CD4-positive, CD25-positive, alpha-beta regulatory T cell (primary cell): ENCODE results near the gene HPCAL1. TPM values are rescaled to one million over a fixed set of nuclear protein-coding genes. Genes with fewer than 3 reads are reported as not detected.

ENCODE experiments used
- ATAC-seq, 2 donors: fragments of 150-1000 bp; cut with Tn5 transposase; one replicate each; pipeline ENCODE4 v1.10.0; 2021; ENCODE audit warnings: low read depth in 2 of 2, moderate number of reproducible peaks in 2 of 2, moderate library complexity in 1 of 2
- DNase-seq, 3 donors: peaks; one replicate each; pipeline versions ENCODE4 v3.0.0 to v3.0.0-alpha.2; 2012 to 2022; ENCODE audit warnings: mixed read lengths in 1 of 3
- H3K27ac ChIP-seq: one replicate; pipeline ENCODE4 v1.7.0; 2013; ENCODE audit warnings: mild to moderate bottlenecking, low read length; ENCODE audit not compliant: insufficient read depth, poor library complexity, severe bottlenecking
- H3K27me3 ChIP-seq: one replicate; pipeline ENCODE4 v1.7.0; 2013; ENCODE audit warnings: low read length; ENCODE audit not compliant: control insufficient read depth, insufficient read depth
- H3K36me3 ChIP-seq: one replicate; pipeline ENCODE4 v1.7.0; 2013; ENCODE audit warnings: mild to moderate bottlenecking, low read length, moderate library complexity; ENCODE audit not compliant: control insufficient read depth, insufficient read depth
- H3K4me1 ChIP-seq: 2 replicates; pipeline ENCODE4 v1.7.0; 2013; ENCODE audit warnings: mild to moderate bottlenecking, low read length; ENCODE audit not compliant: insufficient read depth, control insufficient read depth, poor library complexity, severe bottlenecking
- H3K4me3 ChIP-seq: one replicate; pipeline ENCODE4 v1.7.0; 2013; ENCODE audit warnings: low read depth, mild to moderate bottlenecking, low read length, moderate library complexity
- H3K9me3 ChIP-seq, 2 experiments: 1 replicate in 1 of 2; 2 replicates in 1 of 2; pipeline ENCODE4 v1.7.0; 2013; ENCODE audit warnings: low read length in 2 of 2, mild to moderate bottlenecking in 1 of 2, moderate library complexity in 1 of 2; ENCODE audit not compliant: control insufficient read depth in 2 of 2
- H3K27ac Mint-ChIP-seq, 3 donors: one replicate each; pipeline ENCODE4 v1.8.0; 2020 to 2022; ENCODE audit warnings: mild to moderate bottlenecking in 3 of 3, mixed read lengths in 3 of 3, moderate library complexity in 2 of 3
- H3K27me3 Mint-ChIP-seq: one replicate; pipeline ENCODE4 v1.8.0; 2022; ENCODE audit warnings: mild to moderate bottlenecking, mixed read lengths
- H3K36me3 Mint-ChIP-seq: one replicate; pipeline ENCODE4 v1.8.0; 2020; ENCODE audit warnings: mixed read lengths
- H3K4me1 Mint-ChIP-seq, 4 donors: one replicate each; pipeline ENCODE4 v1.8.0; 2020 to 2022; ENCODE audit warnings: mixed read lengths in 4 of 4, mild to moderate bottlenecking in 1 of 4
- H3K4me3 Mint-ChIP-seq, 4 donors: one replicate each; pipeline ENCODE4 v1.8.0; 2020 to 2022; ENCODE audit warnings: mild to moderate bottlenecking in 4 of 4, mixed read lengths in 4 of 4, moderate library complexity in 3 of 4
- H3K9me3 Mint-ChIP-seq, 7 donors: one replicate each; pipeline ENCODE4 v1.8.0; 2020 to 2022; ENCODE audit warnings: mixed read lengths in 7 of 7, mild to moderate bottlenecking in 3 of 7, moderate library complexity in 2 of 7
- polyA plus RNA-seq, 4 donors: library from polyadenylated mRNA; unstranded; fragments of 300-500 nt; fragmentation: Illumina TruSeq; gene quantifications; one replicate each; pipeline ENCODE4 v1.2.3, GENCODE V29; 2021
- total RNA-seq: library from RNA; stranded (reverse); gene quantifications from one replicate; pipeline ENCODE4 v1.2.3, GENCODE V29; 2022

Gene HPCAL1
- total and polyA plus RNA-seq, 5 donors from 2014 or later, result 33.8 to 95.6 (median 84.8) TPM

DNA sequence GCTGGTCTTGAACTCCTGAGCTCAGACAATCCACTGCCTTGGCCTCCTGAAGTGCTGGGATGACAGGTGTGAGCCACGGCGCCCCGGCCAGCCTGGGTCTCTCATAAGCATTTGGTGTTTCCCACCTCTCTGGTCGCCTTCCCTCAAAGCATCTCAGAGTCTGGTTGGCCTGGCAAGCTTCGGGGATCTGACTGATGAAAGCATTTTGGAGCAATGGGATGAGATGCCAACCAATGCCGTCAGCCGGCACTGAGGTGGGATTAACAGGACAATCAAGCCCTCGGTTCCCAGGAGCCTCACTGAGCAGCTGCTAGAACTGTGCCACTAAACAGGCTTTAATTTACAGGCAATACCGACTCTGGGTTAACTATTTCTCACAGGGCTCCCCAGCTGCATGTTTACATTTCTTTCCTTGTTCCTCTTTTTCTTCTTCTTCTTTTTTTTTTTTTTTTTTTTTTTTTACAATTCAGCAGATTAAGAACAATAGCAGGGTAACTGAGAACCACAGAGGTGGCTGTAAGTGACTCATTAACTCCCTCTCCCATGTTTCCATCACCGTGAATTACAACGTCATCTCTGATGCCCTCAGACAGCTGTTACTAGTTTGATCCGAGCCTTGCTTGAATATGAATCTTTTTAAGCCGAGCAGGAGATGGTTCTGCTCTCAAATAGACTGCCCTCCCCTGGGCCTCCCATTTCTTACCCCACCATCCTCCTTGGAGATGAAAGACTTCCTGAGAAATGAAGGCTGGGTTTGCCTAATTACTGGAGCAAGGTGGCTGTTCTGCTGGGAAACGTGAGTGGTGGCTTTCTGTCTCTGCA, 107.5 kb downstream of the HPCAL1 start:
- peak overlapping the region in 1 of 4 donors; percentile 58 for H3K4me3 Mint-ChIP-seq
- no peaks in the 10 kb centered on the region for H3K9me3 Mint-ChIP-seq
- peaks cover 9% of the 10 kb centered on the region for H3K36me3 ChIP-seq
- no peak for DNase-seq
- H3K27me3 ChIP-seq, result no peaks in the 10 kb centered on the region
- no peak overlapping the region for H3K4me3 ChIP-seq
- H3K27me3 Mint-ChIP-seq, result no peaks in the 10 kb centered on the region
- H3K36me3 Mint-ChIP-seq, result peaks cover 5% of the 10 kb centered on the region
- H3K27ac Mint-ChIP-seq, result no peak overlapping the region
- no peaks in the 10 kb centered on the region for H3K9me3 ChIP-seq
- peaks cover 30% of the 10 kb centered on the region for H3K4me1 ChIP-seq
- H3K4me1 Mint-ChIP-seq, result peaks cover 10 to 34% (median 23%) of the 10 kb centered on the region in 4 donors
- ATAC-seq, result no peak
- no peak overlapping the region for H3K27ac ChIP-seq

DNA sequence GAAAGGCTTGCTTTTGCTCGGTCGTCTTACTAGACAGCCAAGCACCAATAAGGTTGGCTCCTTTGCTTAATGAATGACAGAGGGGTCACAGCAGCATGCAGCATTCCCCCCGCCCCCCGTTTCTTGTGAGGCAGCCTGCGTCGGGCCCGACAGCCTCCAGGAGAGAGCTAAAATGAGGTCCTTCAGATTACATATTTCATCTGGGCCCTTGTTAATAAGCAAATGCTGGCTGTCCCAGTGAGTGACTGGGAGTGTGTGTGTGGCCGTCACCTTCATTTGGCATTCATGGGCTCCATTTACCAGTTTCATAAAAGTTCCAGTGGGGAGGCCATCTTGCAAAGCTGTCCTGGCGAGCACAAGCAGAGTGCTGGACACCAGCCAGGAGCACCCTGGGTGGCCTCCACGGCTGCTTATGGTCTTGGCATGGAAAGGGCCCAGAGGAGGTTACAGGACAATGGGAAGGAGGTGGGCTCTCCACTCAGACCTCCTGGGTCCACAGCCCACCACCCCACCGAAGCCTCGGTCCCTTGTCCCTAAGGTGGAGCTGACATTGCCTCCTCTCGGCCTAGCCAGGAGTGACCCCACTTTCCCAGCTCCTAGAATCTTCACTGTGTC, 108.2 kb downstream of the HPCAL1 start:
- Mint-ChIP-seq H3K4me3 (no peak overlapping the region), H3K9me3 (no peaks in the 10 kb centered on the region)
- ATAC-seq, result no peak

DNA sequence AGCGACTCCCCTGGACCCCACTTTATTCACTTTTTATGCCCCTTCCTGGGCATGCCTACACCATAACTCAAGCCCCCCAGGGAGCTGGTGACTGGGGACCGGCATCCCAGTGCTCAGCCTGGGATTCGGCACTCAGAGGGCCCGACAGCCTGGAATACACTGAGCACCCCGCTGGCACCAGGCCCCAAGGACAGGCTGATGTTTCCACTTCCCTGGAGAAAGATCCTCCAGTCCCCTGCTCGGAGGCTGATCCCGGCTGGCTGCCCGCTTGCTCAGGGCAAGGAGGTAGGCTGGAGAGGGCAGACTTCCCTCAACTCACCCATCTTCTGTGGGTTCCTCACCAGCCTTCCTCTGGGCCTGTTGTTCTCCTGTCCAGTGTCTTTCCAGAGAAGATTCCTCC, 108.9 kb downstream of the HPCAL1 start:
- DNase-seq, result no peak
- Histone ChIP-seq H3K27me3 (no peaks in the 10 kb centered on the region), H3K9me3 (no peaks in the 10 kb centered on the region), H3K36me3 (peaks cover 9% of the 10 kb centered on the region), H3K27ac (no peak overlapping the region), H3K4me3 (no peak overlapping the region), H3K4me1 (peaks cover 30% of the 10 kb centered on the region)
- Mint-ChIP-seq H3K9me3 (no peaks in the 10 kb centered on the region), H3K4me3 (no peak overlapping the region), H3K27ac (no peak overlapping the region), H3K36me3 (peaks cover 5% of the 10 kb centered on the region), H3K27me3 (no peaks in the 10 kb centered on the region), H3K4me1 (peaks cover 10 to 35% (median 23%) of the 10 kb centered on the region in 4 donors)
- no peak for ATAC-seq

More for the DNA sequence above, 108.2 kb downstream of the HPCAL1 start:
- Mint-ChIP-seq H3K27ac (no peak overlapping the region), H3K36me3 (peaks cover 5% of the 10 kb centered on the region), H3K4me1 (peaks cover 10 to 34% (median 23%) of the 10 kb centered on the region in 4 donors), H3K27me3 (no peaks in the 10 kb centered on the region)
- Histone ChIP-seq H3K9me3 (no peaks in the 10 kb centered on the region), H3K27me3 (no peaks in the 10 kb centered on the region), H3K27ac (no peak overlapping the region), H3K4me3 (no peak overlapping the region), H3K4me1 (peaks cover 30% of the 10 kb centered on the region), H3K36me3 (peaks cover 9% of the 10 kb centered on the region)
- DNase-seq, result no peak

DNA sequence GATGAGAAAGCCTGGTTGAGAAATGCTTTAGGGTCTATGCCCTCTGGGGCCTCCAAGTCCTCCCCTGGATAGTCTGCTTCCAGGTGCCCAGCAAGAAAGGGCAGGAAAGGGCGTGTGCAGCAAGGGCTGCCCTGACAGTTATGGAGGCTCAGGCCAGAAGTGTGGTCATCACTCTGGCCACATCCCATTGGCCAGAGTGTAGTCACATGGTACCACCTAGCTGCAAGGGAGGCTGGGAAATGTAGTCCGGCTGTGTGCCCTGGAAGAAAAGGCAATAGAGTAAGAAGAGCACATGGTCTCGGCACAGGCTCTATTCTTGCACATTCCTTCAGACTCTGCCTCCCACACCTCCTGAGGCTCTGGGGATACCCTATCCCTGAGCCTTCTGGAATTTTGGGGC, 109.7 kb downstream of the HPCAL1 start:
- no peak for ATAC-seq
- peak in 1 of 3 donors; percentile 39 for DNase-seq

DNA sequence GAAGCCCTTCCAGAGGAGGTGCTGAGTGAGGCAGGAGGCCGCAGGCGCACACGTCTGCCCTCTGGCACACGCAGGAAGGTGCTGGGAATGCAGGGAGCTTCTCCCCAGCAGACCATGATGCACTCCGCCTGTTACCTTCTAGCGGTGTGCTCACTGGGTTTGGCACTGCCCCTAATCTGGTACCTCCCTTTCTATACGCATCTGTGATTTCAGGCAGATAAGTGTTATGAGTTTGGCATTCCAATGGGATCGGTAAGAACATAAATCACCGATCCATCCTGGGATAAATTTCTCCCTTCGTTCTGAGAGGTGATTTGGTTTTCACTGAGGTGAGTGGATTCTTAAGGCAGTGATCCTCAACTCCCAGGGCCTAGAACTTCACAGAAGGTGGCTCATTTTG, 110.8 kb downstream of the HPCAL1 start:
- peaks cover 9% of the 10 kb centered on the region for H3K36me3 ChIP-seq
- Mint-ChIP-seq H3K27ac (no peak overlapping the region), H3K9me3 (no peaks in the 10 kb centered on the region), H3K4me1 (peaks cover 5 to 18% (median 8%) of the 10 kb centered on the region in 4 donors), H3K4me3 (no peak overlapping the region), H3K27me3 (no peaks in the 10 kb centered on the region), H3K36me3 (peaks cover 3% of the 10 kb centered on the region)
- no peak overlapping the region for H3K4me3 ChIP-seq
- no peaks in the 10 kb centered on the region for H3K27me3 ChIP-seq
- DNase-seq, result no peak
- H3K4me1 ChIP-seq, result peaks cover 10% of the 10 kb centered on the region
- no peak overlapping the region for H3K27ac ChIP-seq
- no peaks in the 10 kb centered on the region for H3K9me3 ChIP-seq
- no peak for ATAC-seq

More for the DNA sequence above, 109.7 kb downstream of the HPCAL1 start:
- H3K27ac Mint-ChIP-seq, result no peak overlapping the region
- Histone ChIP-seq H3K36me3 (peaks cover 9% of the 10 kb centered on the region), H3K4me3 (no peak overlapping the region), H3K27ac (no peak overlapping the region), H3K4me1 (peaks cover 22% of the 10 kb centered on the region), H3K27me3 (no peaks in the 10 kb centered on the region), H3K9me3 (no peaks in the 10 kb centered on the region)
- no peak overlapping the region for H3K4me3 Mint-ChIP-seq
- no peaks in the 10 kb centered on the region for H3K27me3 Mint-ChIP-seq
- H3K4me1 Mint-ChIP-seq, result peaks cover 7 to 27% (median 18%) of the 10 kb centered on the region in 4 donors
- H3K36me3 Mint-ChIP-seq, result no peaks in the 10 kb centered on the region
- H3K9me3 Mint-ChIP-seq, result no peaks in the 10 kb centered on the region

DNA sequence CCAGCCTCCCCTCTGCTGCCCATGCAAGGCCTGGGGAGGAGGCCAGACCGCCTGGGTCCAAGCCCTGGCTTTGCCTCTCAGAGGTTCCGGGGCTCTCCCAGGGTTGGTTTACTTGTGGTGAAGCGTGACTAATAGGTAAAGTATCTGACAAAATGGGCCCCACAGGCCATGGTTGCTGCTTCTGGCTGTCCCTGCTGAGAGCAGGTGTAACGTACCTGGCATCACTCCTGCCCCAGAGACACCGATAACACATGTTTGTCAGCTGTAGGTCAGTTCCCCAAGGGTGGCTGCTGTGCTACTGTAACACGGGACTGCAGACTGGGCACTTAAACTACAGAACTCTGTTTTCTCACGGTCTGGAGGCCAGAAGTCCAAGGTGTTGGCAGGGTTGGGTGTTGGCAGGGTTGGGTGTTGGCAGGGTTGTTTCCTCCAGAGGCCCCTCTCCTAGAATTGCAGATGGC, 111.3 kb downstream of the HPCAL1 start:
- H3K4me3 ChIP-seq, result no peak overlapping the region
- H3K9me3 Mint-ChIP-seq, result no peaks in the 10 kb centered on the region
- peaks cover 9% of the 10 kb centered on the region for H3K36me3 ChIP-seq
- ATAC-seq (no peak), DNase-seq (no peak)
- no peaks in the 10 kb centered on the region for H3K27me3 ChIP-seq
- no peak overlapping the region for H3K4me3 Mint-ChIP-seq
- no peak overlapping the region for H3K27ac Mint-ChIP-seq
- peaks cover 5% of the 10 kb centered on the region for H3K4me1 ChIP-seq
- peaks cover 5% of the 10 kb centered on the region for H3K36me3 Mint-ChIP-seq
- H3K27me3 Mint-ChIP-seq, result no peaks in the 10 kb centered on the region
- H3K27ac ChIP-seq, result no peak overlapping the region
- H3K9me3 ChIP-seq, result no peaks in the 10 kb centered on the region
- H3K4me1 Mint-ChIP-seq, result peaks cover under 1 to 15% (median 3%) of the 10 kb centered on the region in 4 donors

DNA sequence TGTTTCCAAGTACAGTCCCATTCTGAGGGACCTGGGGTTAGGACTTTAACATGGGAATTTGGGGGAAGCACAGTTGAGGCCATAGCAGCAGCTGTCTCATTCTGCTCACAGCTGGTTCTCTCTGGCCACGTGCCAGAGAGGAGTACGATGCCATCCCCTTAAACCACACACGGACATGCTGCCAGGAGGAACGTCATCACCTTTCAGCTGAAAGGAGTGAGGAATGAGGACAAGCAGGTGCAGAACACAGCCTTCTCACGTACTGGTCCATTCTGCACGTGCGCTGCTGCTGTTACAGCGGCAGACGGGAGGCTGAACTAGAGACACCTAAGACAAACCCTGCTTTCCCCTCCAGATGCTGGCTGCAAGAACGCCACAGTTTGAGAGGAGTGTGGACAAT, 111.9 kb downstream of the HPCAL1 start:
- no peaks in the 10 kb centered on the region for H3K27me3 Mint-ChIP-seq
- H3K36me3 Mint-ChIP-seq, result peaks cover 10% of the 10 kb centered on the region
- H3K4me1 Mint-ChIP-seq, result peaks cover 0 to 9% (median 0%) of the 10 kb centered on the region in 4 donors
- H3K27ac ChIP-seq, result no peak overlapping the region
- H3K4me1 ChIP-seq, result no peaks in the 10 kb centered on the region
- ATAC-seq, result no peak
- DNase-seq, result no peak
- no peak overlapping the region for H3K4me3 Mint-ChIP-seq
- no peaks in the 10 kb centered on the region for H3K9me3 Mint-ChIP-seq
- H3K9me3 ChIP-seq, result no peaks in the 10 kb centered on the region
- no peak overlapping the region for H3K4me3 ChIP-seq
- H3K27me3 ChIP-seq, result no peaks in the 10 kb centered on the region
- no peak overlapping the region for H3K27ac Mint-ChIP-seq
- peaks cover 9% of the 10 kb centered on the region for H3K36me3 ChIP-seq
